Fibroblast of skin of right biceps (primary cell): ENCODE results near the gene FHOD3.
"Not testable (repeated sequence)": the region's sequence is repeated elsewhere in the genome, so short reads cannot be mapped to it uniquely, and the experiment has no call there.

Experiments
- DNase-seq: peaks from one replicate; pipeline ENCODE4 v3.0.0-alpha.2; 2013

The FHOD3 gene

DNA sequence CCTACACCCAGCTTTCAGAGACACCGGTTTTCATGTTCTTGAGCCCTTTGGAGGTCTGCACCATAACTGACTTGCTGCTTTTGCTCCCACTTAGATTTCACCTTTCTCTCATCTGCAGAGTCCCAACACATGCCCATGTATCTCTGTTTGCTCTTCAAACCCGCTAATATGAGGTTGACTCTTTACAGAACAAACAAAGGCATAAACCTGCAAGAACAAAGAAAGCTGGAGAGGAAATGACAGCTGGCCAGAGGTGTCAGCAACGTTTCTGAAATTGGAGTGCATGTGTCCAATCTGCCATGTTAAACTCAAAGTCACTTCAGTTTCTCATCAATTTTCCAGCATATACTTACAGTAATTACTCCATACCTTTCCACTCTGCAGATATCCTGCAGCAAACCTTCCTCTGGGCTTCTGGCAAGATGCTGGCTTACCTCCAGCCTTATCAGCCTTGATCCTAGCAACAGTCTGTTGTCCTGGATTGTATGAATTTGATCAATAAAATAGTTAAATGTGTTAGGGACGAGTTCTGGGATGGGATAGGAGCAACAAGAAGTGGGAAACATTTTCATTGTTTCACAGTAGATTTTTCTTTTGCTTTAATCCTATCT lies 157.4 kb downstream of the FHOD3 start:
- no peak for DNase-seq

DNA sequence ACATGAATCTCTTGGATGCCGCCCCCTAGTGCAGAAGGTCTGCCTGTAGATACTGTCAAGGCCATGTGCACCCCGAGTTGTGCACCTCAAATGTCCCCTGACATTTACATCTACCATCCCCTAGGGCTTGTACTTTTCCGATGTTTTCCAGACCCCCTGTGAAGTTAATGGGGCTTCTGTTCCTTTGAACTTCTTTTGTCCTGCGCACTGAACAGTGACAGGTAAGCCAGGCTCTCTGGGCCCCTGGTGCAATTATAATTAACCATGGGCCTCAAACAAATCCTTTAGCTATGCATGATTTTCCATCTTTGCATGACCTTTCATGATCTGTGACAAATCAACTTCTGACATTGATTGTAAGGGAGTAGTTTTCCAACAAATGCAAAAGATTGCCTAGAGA lies 158.4 kb downstream of the FHOD3 start:
- DNase-seq = no peak

DNA sequence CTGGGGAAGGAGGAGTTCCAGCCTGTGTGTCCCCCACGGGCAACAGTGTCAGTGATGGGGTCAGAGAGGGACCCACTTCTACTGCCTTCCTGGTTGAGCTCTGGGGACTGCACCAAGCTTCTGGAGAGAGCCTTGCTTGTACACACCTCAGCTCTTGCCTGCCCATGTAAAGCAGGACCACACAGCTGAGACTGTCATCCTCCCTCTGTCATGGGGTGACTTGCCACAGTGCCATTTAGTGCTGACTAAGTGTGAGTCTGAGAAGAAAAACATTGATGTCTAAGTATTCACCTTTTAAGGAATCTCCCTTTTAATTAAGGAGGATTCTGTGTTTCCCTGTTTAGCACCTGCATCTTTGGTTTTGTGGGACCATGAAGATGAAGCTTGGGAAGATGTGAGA lies 159.1 kb downstream of the FHOD3 start:
- DNase-seq = no peak

DNA sequence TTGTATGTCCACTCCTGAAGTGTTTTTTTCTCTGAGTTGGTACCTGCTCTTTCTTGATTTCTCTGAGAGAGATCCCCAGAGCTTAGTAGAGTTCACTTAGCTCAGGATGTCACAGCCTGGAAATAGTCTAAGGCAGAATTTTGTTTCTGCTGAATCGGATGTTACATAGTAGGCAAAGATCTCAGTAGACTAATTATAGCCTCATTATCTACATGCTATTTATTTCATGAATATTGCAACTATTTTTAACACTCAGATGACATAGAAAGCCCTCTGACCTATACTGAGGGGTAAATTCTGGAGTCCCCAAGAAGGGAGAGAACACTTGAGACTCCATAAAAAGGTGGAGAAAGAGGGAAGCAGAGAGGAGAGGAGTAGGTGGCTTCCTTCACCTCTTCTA lies 160.2 kb downstream of the FHOD3 start:
- DNase-seq = no peak

DNA sequence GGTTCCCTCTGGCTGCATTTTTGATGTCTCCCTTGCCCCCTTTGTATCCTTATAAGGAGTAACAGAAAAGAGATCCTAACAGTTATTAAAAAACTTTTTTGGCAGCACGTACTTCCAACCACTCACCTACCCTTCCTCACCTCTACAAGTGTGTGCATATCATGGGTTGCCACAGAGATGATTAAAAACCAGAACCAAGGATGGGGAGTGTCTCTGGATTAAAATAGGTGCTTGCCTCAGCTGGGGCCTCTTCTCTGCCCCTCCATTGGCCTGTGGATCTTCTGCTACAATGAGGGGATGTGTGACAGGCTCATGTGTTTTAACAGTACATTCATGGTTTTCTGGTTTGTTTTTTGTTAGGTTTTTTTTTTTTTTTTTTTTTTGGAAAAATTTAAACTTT lies 160.8 kb downstream of the FHOD3 start:
- no peak for DNase-seq

DNA sequence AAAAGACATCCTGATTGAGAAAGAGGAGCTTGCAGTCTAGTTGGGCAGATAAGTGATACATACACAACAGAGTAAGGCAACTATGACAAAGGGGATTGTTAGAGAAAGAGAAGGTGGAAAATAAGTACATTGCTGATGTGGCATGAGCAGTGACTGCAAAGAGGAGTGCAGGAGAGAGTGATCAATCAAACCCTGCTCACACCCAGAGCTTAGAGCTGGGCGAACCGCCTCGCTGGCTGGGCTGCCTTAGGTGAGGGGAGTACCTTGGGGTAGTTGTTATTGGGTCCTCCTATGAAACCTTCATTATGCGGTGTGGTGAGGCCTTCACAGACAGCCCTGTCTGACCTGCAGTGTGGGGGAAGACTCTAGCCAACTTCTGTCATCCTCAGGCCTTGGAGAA lies 161.7 kb downstream of the FHOD3 start:
- no peak for DNase-seq

DNA sequence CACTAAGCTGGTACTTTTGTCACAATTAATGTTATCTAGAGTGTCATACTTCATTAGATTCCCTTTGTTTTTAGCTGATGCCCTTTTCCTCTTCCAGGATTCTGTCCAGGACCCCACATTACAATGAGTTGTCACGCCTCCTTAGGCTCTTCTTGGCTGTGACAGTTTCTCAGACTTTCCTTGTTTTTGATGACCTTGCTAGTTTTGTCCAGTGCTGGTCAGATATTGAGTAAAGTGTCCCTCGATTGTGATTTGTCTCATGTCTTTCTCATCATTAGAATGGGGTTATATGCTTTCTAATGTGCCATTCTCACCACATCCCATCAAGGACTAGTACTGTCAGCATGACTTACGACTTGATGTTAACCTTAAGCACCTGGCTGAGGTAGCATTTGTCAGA lies 162.3 kb downstream of the FHOD3 start:
- no peak for DNase-seq

DNA sequence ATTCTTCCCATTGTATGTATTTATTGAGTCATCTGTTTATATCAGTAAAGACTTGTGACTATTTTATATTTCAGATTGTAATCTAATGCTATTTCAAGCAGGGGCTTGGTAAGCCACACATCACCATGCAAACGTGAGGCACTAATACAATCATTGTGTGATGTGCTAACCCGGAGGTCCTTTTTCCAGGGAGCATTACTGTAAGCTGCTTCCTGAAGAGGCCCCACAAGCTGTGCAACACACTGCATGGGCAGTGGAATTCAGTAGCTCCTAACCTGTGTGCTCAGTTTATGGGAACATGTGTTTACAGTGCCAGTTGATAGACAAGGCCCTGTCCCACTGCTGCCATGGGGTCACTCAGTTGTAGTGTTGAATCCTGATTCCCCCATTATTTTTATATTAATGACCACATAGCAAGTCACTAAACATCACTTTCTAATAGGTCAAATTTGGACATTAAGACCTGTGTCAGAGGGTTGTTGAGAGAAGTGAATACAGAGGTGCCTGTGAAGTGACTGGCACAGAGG lies 162.9 kb downstream of the FHOD3 start:
- no peak for DNase-seq

DNA sequence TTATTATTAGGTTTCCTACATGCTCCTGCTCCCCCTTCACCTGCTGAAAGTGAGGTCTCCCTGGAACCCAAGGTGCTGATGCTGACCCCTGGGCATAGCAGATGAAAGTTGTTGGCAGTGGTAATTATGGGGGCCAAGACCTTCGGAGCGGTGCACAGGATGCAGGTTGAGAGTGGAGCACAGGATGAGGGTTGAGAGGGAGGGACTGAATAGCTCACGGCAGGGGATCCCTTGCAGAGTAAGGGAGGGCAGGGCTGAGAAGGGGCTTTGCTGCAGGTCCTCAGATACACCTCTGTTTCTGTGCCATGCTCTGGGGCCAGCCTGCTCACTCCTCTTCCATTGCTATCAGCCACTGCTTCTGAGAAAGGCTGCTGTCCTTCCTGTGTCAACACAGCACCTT lies 163.3 kb downstream of the FHOD3 start:
- no peak for DNase-seq

DNA sequence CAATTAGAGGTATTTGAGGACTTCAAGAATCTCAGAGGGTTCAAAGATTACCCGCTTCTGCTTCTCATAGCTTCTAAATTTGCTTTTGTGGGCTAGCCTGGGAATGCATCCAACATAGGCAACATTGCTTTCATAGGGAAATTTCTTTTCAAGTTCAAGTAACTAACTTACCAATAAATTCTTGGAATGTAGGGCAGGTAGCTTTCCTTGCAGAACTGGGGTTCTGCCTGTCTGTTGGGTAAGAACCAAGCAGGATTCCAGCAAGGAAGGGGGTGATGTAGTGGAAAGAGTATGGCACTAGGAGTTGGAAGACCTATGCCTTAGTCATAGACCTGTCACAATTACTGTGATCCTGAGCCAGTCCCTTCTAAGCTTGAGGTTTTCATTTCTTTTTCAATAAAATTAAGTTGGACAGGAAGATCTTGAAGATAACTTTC lies 164.1 kb downstream of the FHOD3 start:
- DNase-seq = peak; percentile 20

DNA sequence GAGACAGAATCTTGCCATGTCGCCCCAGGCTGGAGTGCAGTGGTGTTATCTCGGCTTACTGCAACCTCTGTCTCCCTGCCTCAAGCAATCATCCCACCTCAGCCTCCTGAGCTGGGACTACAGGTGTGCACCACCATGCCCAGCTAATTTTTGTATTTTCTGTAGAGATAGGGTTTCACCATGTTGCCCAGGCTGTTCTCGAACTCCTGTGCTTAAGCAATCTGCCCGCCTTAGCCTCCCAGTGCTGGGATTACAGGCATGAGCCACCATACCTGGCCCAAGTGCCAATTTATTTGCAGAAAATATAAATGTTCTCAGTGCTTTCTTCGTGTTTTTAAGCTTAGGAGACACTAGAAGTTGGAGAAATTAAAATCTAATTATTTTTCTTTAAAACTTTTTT lies 166.0 kb downstream of the FHOD3 start:
- not testable (repeated sequence) for DNase-seq

DNA sequence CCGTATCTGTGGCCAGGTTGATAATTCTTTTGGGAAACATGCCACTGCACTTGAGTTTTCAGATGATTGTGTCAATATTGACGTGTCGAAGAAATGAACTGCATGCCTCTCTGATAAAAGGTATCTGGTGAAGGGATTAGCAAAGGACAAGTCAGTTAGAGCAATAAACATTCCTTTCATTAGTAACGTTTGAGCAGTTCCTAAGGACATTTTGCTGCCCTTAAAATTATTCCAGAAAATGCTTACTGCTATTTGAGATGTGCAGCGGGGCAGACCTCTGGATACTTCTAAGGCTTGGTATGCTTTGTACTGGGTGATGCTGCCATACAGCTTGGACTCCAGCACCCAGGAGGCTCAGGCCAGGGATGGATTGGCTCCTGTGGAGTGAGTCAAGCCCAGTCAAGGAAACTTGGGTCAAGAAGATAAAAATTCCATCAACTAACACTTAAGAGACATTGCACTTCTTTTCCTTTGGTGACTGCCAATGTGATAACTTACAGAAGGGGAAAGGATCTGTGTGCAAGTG lies 166.7 kb downstream of the FHOD3 start:
- no peak for DNase-seq

DNA sequence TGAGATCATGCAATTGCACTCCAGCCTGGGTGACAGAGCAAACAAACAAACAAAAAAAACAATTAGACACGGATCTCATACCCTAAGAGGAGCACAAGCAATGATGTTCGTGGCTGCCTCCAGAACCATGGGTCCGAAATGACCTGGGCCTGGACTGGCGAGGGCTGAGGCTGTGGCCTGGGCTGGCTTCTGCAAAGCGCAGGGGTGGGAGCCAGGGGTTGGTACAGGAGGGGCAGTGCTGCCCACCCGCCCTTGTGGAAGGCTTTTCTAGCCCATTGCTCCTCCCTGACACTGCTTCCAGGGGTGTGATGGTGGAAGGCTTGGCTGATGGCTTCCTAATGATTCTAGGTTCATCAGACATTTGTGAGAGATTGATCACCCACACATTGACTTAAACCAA lies 167.8 kb downstream of the FHOD3 start:
- no peak for DNase-seq

DNA sequence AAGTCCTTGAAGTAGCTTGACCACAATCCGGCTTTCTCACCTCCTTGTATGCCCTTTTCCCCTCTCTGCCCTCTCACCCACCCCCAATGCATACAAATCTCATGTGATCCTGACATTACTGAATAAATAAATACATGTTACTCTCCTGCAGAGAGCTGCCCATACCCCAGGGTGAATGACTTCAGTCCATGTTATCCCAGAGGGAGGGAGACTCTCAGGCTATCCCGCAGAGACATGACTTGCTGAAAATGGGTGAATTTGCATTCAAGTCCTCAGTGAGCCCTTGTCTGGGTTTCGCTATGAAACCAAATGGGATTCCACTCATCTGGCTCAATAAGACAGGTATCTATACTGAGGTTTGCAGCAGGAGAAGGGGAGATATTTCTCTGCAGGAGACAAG lies 168.5 kb downstream of the FHOD3 start:
- no peak for DNase-seq

DNA sequence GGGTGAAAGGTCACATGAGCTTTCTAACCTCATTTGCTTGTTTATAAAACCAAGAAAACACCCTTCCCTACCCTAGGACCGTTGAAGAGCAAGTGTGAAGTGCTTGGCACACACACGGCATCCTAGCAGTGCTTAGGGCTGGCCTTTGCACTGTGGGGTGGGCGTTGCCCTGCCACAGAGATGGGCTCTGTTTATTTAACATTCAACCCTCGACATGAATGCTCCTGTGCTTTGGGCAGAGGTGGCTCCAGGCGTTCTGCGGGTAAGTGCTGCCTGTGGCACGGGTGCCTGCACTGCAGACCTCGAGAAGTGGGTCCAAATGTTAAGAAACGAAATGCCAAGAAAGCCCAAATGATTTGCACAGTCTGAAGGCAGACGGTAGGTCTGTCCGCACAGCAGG lies 170.1 kb downstream of the FHOD3 start:
- DNase-seq = no peak

DNA sequence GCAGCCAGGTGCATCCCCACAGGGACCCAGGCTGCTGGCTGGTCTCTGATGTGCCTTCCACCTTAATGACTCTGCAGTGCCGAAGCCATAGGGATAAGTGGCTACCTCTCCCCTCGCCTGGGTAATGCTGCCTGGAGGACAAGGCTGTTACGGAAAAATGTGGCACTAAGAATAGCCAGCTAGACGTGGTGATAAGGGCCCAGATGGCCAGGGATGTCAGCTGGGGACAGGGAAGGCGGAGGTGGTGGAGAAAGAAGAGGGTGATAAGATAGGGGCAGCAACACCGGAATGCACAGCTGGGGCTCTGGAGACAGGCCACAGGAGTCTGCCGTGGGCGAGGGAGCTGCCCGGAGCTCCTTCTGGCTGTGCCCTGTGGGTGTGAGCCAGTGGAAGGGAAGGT lies 170.6 kb downstream of the FHOD3 start:
- DNase-seq = no peak

DNA sequence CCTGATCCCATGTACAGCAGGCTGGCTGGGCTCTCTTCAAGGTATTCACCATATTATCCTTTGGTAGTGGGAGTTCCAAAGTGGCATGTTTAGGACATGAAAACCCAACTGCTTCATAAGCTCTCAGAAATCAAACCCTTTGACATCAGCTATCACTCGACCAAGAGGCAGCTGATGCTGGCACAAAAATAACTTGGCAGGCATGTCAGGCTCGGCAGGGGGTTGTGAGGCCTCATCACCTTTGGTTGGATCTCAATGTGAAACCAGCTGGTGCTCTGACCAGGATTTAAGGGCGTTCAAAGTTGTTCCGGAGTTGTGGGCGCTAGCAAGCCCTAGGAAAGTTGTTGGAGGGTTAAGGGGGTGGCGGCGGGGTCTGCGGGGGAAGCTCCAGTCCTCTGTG lies 171.9 kb downstream of the FHOD3 start:
- no peak for DNase-seq

DNA sequence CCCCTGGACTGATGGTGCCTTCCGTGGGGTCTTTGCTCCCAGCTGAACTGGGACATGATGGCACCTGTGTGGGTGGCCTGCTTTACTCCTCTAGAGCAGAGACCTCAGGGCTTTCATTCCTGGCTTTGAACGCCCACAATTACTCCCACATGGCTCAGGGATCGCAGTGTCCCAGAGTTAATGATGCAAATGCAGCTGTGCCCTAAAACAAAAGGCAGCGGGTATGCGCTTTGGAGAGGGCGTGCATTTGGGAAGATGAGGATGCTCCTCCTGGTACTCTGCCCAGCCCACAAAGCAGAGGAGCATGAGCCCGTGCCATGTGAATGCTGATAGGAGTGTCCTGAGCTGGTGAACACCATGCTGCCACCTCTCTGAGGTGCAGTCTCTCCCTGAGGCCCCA lies 173.4 kb downstream of the FHOD3 start:
- no peak for DNase-seq

DNA sequence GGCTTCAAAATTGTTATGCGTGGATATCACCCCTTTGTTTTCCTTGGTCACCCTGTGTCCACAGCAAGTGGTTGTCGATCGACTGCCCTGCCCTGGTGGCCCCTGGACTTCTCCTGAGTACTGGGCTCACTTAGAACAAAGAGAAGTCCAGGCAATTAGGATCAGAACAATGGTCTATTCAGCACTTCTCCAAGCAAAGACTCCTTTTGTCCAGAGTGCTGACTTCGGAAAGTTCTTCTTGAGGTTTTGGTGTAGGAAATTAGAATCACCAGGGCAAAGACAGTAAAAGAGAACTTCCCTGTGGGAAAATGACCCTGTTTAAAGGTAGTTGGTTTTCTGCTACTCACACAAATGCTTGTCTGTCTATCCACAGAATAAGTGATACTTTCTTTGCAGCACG lies 173.9 kb downstream of the FHOD3 start:
- no peak for DNase-seq

DNA sequence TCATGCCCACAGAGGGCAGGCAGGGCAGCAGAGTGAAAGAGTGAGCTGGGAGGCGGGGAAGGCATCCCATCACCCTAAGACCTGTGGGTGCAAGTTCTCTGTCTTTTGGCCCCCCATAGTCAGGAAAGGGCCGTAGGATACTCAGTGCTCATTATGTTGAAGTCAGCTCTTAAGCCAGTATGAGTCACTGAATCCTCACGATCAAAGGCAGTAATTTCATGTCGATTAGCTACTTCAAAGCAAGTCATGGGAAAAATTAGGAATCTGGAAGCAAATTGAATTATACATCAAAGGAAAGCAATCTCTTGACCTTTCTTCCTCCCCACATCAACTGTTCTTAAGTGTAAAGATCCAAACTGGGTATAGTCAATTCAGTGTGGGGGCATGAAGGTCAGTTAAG lies 178.9 kb downstream of the FHOD3 start:
- DNase-seq = no peak

DNA sequence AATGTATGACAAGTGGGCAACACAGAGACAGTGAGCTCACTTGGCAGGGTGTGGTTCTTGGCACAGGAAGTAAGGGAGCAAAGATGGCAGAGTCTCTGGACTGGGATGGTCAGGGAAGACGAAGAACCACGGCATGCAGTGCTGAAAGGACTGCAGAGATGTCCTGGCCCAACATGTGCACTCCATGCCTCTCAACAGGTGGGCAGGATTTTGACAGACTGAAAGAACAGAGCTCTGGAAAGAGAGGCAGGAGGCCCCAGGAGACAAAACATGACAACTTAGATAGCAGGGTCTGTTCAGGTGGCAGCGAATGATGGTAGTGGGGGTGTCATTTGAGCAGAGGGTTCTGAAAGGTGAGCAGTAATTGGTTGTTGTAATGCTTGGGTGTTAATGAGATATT lies 180.3 kb downstream of the FHOD3 start:
- no peak for DNase-seq

DNA sequence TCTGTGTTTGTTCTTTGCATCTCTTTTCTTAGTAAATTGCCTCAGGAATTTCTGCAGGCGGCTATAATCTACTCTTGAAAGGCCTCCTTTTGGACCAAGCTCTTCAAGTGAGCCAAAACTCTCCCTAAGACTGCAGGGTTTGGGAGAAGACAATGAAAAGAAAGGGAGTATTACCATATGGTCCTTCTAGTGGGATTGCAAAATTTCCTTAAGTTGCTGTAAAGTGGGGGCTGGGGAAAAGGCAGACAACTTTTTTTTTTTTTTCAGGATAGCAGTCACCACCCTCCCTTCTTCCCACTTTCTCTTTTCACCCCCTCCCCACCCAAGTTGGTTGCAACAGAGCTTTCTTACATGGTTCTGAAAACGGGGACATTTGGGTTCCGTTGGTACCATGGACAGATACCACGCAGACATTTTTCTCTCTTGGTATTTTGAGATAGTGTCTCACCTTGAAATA lies 183.7 kb downstream of the FHOD3 start:
- DNase-seq = no peak

DNA sequence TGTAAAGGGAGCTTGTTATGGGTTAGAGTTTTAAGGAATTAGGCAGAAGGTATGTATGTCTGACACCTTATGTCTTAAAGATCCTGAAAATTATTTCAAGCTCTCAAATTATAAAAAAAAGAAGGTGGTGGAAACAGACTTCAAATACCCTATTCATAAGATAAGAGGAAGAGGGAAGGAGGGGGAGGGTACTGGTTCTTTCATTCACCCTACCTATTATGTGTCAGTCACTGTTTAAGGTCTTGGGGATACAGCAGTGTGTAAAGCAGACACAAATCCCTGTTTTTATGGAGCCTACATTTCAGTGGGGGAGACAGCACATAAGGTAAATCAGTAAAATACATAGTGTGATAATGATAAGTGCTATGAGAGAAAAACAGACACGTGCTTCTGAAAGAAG lies 184.4 kb downstream of the FHOD3 start:
- DNase-seq = no peak

DNA sequence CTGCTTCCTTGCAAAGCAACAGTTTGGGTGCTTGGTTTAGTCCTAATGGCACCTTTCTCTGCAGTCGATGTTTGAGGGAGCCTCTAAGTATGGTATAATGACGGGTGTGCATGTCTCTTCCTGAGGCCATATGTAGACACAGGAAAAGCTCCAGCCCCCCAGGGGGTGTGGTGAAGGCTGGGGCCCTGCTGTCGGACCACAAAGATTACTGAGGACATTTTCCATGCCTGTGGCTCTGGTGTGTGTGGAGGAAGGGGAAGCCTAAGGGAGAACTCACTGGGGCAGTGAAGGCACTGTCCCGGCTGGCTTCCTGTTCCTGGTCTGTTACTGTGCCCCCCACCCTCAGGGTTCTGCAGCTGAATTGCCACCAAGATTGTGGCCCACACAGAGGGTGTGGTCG lies 187.1 kb downstream of the FHOD3 start:
- DNase-seq = no peak

DNA sequence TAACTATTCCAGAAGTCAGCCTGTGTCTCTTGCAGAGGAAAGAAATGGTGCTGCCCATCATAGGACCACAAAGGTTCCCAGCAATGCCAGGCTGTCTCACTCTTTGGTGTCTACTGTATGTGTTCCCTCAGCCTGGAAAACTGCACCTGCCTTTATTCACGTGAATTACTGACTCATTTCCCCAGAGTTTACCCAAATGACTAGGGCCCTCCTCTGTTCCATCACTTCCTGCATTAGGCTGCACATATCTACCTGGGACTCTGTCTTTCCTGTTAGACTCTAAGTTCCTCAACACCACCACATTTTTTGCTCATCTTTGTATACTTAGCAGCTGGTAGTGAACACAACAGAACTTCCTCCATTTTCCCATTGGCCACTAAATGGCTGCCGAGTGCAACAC lies 188.3 kb downstream of the FHOD3 start:
- DNase-seq = no peak
